Left lobe of liver (tissue), 2 donors: ENCODE data around the gene GRK2. TPM values are rescaled to one million over a fixed set of nuclear protein-coding genes. Genes with fewer than 3 reads are reported as not detected.

Experiments used
- ATAC-seq: fragments of 200-7000 bp; cut with Tn5 transposase; one replicate; pipeline ENCODE4 v1.9.1; 2020; ENCODE audit warnings: mild to moderate bottlenecking, moderate library complexity
- DNase-seq: peaks from one replicate; pipeline ENCODE4 v3.0.0-alpha.2; 2020; ENCODE audit warnings: low spot score
- total RNA-seq: library from RNA; stranded (reverse); gene quantifications from one replicate; pipeline ENCODE4 v1.2.1, GENCODE V29; 2021
- donor health status: DM: no; HTN: no; CAD: no; lungs with moderate emphysema.
- donor health status: DM: no; HTN: yes; CAD: no.

GRK2 gene
- total RNA-seq, 1 donor from 2014 or later: 29.0 TPM

GRCh38 chr11:67269401-67270255 lies 3.4 kb downstream of the GRK2 start:
- no peak for ATAC-seq

GRCh38 chr11:67270256-67271204 lies 4.3 kb downstream of the GRK2 start:
- DNase-seq: no peak
- no peak for ATAC-seq

More at GRCh38 chr11:67269401-67270255, 3.4 kb downstream of the GRK2 start:
- no peak for DNase-seq

- ATAC-seq (no peak), DNase-seq (no peak)
Measured at GRCh38 chr11:67271205-67271540, 4.9 kb downstream of the GRK2 start.

GRCh38 chr11:67271541-67272284 lies 5.4 kb downstream of the GRK2 start:
- ATAC-seq (no peak), DNase-seq (no peak)

- ATAC-seq (no peak), DNase-seq (no peak)
Measured at GRCh38 chr11:67272327-67273259, 6.3 kb downstream of the GRK2 start.

- no peak for DNase-seq
Measured at GRCh38 chr11:67273260-67273990, 7.2 kb downstream of the GRK2 start.

GRCh38 chr11:67274768-67275605 lies 8.7 kb downstream of the GRK2 start:
- ATAC-seq: peak; percentile 51
- DNase-seq: no peak

More at GRCh38 chr11:67273260-67273990, 7.2 kb downstream of the GRK2 start:
- no peak for ATAC-seq

- ATAC-seq (no peak), DNase-seq (no peak)
Measured at GRCh38 chr11:67275606-67276409, 9.5 kb downstream of the GRK2 start.

GRCh38 chr11:67276781-67277230 lies 10.5 kb downstream of the GRK2 start:
- DNase-seq (no peak), ATAC-seq (no peak)

- no peak for DNase-seq
- ATAC-seq: peak; percentile 51
Measured at GRCh38 chr11:67277231-67277961, 11.1 kb downstream of the GRK2 start.

- ATAC-seq (no peak), DNase-seq (no peak)
Measured at GRCh38 chr11:67278135-67278938, 12.1 kb downstream of the GRK2 start.

GRCh38 chr11:67278939-67279588 lies 12.8 kb downstream of the GRK2 start:
- DNase-seq (no peak), ATAC-seq (no peak)

- ATAC-seq (no peak), DNase-seq (no peak)
Measured at GRCh38 chr11:67279589-67280340, 13.5 kb downstream of the GRK2 start.

- no peak for ATAC-seq
- DNase-seq: no peak
Measured at GRCh38 chr11:67280341-67280787, 14.1 kb downstream of the GRK2 start.
